Hematopoietic multipotent progenitor cell treated with erythropoietin and hydrocortisone succinate and interleukin-3 and kit ligand, for 4 days (in vitro differentiated cells): ENCODE results near the gene WNT9A.
"Not testable (repeated sequence)": the region's sequence is repeated elsewhere in the genome, so short reads cannot be mapped to it uniquely, and the experiment has no call there.

ENCODE experiments used
- DNase-seq: peaks from one replicate; pipeline ENCODE4 v3.0.0-alpha.2; 2015

The WNT9A gene

DNA sequence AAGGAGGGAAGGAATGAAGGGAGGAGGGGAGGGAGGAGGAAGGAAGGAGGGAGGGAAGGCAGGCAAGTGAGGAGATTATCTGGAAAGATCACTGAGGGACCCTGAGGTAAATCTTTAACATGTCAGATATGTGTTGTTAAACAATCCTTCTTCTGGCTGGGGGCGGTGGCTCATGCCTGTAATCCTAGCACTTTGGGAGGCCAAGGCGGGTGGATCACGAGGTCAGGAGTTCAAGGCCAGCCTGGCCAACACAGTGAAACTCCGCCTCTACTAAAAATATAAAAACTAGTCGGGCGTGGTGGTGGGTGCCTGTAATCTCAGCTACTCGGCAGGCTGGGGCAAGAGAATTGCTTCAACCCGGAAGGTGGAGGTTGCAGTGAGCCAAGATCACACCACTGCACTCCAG, 37.8 kb downstream of the WNT9A start:
- not testable (repeated sequence) for DNase-seq

DNA sequence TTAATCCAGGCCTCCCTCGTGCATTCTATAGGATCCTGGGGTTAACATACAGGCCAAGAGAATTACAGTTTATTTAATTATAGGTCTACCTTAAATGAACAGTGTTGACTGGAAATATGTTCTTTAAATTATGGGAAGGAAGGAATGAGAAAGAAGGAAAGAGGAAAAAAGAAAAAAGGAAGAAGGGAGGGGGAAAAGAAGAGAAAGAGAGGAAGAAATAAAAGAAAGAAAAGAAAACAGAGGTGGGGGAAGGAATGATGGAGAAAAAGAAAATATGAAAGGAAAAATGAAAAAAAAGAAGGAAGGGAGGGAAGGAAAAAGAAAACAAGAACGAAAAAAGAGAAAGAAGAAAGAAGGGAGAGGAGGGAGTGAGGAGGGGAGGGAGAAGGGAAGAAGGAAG, 38.5 kb downstream of the WNT9A start:
- no peak for DNase-seq

DNA sequence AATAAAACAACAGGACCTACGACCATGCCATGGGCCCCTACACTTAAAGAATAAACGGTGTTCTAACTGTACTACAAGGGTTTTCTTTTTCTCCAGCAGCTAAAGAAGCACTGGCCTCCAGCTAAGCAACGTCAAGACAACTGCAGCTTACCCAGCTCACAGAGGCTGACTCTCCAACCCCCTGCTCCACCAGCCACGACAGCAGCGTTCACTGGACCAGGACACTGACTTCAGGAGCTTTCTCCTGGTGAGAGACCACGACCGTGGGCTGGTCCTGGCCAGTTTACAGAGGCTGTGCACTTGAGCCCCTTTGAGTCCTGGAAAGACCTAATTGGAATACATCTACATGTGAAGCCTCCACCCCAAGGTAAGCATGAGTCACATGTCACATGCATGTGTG, 39.4 kb downstream of the WNT9A start:
- no peak for DNase-seq

DNA sequence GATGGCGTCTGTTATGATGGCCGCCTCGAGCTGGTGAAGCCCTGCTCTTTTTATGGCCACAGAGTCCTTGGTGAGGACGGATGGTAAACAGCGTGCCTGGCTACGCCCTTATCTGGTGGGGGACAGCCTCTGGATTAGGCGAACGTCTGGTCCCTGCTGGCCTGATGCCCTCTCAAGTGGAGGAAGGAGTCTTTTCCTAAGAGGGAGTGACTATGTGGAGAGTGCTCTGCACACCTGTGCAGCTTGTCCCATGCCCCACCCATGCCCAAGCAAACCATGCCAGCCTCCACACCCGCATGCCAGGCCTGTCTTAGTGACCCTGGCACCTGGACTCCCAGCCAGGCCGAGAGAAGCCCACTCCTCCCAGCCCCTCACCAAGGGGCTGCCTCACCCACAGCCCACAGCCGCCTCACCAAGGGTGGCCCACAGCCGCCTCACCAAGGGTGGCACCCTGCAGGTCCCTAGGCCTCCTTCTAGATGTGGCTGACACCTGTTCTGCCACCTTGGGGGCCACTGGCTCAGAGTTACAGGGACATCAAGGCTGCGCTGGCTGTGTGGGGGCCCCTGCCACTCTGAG, 40.2 kb downstream of the WNT9A start:
- no peak for DNase-seq

DNA sequence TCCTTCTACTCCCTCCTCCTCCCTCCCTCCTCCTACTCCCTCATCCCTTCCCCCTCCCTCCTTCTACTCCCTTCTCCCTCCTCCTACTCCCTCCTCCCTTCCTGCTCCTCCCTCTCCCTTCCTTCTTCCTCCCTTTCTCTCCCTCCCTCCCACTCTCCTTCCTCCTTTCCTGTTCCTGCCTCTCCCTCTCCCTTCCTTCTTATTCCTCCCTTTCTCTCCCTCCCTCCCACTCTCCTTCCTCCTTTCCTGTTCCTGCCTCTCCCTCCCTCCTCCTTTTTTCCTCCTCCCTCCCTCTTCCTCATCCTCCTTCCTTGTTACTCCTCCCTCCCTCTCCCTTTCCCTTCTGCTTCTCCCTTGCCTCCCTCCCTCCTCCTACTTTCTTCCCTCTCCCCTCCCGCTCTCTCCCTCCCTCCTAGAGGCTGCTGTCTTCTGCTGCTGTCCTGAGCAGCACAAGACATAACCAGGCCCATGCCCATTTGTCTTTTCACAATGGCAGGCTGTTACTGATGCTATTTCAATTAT, 41.1 kb downstream of the WNT9A start:
- DNase-seq: no peak

DNA sequence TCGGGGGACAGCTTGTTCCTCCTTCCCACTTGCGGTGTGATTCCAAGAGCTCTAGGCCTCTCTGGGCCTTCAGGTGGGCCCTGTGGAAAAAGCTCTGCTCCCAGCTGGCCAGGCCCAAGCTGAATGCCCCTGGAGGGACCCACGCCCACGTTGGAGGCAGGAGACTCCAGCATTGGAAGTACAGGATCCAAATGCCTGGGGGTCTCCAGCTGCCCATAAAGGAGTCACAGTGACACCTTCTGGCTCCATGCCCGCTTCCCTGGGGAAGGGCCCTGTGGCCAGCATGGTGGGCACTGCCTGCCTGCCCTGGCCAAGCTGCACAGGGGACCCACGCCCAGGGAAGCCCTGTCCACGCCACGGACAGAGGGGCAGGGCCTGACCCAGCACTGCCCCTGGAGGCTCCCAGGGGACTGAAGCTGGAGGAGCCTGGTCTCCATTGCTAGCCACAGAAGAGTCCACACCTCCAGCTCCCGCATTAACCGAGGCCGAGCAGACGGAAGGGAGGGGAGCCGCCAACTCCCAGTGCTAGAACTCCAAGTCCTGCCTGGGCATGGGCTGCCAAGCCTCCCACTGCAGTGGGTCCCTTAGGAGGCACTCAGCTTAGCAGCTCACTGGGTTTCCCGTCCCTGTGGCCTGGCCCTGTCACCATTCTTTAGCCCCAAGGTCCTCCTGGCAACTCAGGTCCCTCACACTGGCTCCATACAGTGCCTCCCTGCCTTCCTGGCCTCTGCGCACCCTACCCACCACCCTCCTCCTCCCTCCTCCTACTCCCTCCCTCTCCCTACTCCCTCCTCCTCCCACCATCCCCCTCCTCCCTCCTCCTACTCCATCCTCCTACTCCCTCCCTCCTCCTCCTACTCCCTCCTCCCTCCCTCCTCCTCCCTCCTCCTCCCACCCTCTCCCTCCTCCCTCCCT, 41.9 kb downstream of the WNT9A start:
- DNase-seq: no peak

DNA sequence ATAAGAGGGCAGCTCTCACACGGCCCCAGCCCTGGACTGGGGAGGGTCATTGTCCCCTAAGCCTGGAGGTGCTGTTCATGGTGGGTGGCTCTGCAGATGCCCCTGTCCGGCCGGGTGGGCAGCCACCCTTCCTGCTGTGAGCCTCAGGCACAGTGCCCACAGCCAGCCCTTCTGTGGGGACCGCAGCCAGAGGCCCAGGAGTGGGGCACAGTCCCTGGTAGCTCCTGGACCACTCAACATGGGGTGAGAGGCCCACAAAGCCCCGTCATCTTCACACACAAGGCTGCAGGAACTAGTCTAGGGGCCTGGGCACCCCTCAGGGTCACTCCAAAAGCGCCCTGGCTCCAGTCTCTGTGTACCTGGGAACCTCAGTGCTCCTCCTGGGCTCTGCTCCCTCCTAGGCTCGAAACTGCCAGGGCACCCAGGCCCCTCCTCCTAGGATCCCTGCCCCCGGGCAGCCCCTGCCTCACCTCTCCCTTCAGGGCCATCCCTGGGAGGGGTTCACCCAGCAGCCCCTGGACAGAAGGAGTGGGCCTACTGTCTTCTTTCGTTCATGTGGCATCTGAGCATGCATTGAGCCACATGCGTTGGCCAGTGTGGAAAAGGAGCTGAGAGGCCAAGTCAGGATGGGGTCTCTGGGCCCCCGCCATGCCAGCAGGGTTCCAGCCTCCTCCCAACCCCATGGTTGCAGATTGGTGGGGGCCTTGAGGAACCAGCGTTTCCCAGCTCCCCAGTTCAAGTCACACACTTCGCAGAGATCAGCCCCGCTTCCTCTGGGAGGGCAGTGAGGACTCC, 43.0 kb downstream of the WNT9A start:
- DNase-seq: no peak

DNA sequence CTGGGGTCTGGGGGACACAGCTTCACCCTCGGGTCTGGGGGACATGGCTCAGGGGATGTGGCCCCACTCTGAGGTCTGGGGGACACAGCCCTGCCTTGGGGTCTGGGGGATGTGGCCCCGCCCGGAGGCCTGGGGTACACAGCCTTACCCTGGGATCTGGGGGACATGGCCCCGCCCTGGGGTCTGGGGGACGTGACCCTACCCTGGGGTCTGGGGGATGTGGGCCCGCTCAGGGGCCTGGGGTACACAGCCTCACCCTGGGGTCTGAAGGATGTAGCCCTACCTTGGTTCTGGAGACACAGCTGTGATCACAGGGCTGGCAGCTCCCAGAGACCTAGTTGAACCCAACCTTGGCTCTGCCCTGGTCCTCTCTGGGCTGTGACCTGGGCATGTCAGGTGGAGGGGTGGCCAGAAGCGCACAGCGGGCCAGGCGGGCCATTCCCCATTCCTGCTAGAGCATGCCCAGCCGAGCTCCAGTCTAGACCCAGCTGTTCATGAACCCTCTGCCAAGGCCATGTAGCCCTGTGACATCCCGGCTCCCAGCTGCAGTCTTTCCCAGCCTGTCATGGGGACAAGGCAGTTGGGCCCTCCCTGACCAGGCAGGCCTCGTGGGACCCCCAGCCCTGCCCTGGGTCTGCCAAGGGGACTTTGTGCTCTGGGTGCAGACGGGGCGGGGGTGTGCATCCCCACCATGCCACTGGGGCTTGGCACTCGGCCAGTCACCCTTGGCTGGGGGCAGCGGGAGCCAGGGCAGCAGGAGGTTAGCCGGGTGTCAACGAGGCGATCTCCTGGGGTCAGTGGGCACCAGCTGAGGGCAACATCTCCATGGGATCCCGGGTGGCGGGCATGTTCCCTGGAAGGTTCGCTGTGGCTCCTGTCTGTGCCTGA, 43.9 kb downstream of the WNT9A start:
- DNase-seq: no peak

DNA sequence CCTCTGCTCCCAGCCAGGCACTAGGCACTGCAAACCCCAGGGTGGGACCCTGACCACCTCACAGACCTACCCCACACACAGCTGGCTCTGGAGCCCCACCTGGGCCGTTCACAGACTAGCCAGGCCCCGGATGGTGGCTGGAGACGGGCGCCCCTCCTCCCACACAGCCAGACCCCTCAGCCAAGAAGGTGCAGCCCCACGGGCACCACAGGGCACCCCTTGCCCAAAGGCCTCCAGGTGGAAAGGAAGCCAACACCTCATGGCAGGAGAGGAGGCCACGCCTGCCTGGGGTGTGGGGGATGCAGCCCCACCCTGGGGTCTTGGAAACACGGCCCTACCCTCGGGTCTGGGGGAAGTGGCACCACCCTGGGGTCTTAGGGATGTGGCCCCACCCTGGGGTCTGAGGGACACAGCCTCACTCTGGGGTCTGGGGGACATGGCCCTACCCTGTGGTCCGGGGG, 44.6 kb downstream of the WNT9A start:
- DNase-seq: no peak

DNA sequence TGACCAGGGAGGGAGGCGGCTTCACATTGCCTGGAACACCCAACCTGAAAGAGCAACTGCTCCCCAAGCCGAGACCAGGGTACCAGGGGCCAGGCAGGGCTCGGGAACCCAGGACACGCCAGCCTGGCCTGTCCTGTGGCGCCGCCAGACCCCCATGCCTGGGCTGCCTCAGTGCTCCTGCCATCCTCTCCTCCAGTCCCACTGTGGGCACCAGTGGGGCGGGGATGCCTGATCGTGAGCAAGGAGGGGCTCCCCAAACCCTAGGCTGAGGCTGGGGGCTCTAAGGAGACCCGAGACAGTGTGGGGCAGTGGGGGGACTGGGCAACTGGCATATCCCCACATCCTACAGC, 45.1 kb downstream of the WNT9A start:
- no peak for DNase-seq

DNA sequence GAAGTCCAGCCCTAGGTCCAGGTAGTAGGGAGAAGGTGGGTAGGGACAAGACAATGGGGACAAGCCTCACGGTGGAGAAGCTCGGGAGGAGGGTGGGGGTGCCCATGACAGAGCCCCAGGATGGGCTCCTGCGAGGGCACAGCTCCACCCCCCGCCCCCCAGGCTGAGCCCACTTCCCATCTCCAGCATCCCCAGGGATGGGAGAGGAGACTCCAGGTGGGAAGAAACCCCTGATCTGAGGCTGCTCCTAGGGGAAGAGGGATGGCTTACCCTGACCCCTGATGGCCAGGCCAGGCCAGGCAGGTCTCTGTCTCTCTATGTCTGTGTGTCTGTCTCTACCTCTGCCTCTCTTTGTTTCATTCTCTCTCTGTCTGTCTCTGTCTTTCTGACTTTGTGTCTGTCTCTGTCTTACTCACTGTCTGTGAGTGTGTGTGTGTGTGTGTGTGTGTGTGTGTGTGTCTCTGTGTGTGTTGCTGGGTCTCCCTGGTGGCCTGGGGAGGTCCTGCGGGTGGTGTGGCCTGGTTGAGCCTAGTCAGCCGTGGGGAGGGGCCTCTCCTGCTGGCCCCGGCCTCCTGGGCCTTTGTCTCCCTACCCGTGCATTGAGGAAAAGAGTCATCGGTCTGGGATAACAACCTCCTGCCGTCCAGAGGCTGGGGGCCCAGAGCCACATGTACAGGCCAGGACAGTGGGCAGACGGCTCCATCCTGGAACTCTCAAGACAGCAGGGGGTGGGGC, 45.7 kb downstream of the WNT9A start:
- DNase-seq: peak; percentile 56

DNA sequence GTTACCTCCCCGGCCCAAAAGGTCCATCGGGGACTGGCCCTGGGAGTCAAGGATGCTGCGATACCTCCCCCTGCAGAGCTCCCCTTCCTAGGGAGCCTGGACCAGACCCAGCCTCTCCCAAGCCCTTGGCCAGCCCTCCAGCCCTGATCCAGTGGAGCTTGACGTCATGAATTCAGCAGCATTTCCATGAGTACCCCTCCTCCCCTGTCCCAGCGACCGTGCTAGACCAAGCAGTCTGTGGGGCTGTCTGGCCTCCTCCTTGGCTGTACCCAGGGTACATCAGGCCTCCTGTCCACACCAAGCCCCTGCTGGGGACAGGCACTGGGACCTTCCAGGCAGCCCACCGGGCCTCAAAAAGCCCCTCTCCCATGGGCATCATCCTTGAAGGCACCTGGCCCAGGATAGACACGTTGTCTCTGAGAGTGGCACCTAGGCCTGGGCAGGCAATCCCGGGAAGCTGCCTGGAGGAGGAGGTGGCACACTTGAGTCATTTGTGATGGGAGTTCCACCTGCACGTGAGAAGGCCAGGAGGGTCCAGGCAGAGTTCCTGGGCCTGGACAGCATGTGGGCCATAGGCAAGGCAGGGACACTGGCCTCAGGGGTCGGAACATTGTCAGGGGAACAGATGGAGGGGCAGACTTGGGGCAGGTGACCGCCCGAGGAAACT, 46.4 kb downstream of the WNT9A start:
- no peak for DNase-seq

DNA sequence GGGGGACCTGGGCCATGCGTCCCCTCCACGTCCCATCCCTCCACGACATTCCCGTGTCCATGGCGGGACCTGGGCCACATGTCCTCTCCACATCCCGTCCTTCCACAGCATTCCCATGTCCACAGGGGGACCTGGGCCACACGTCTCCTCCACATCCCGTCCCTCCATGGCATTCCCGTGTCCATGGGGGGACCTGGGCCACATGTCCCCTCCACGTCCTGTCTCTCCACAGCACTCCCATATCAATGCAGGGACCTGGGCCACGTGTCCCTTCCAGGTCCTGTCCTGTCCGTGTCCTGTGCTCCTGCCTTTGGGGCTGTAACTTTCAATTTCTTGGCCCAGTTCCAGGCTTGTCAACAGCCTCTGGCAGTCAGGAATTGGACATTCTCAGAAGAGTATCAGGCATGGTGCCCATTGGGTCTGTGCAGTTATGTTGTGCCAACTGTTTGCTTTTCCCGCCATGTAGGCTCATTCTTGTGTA, 47.1 kb downstream of the WNT9A start:
- DNase-seq: no peak

DNA sequence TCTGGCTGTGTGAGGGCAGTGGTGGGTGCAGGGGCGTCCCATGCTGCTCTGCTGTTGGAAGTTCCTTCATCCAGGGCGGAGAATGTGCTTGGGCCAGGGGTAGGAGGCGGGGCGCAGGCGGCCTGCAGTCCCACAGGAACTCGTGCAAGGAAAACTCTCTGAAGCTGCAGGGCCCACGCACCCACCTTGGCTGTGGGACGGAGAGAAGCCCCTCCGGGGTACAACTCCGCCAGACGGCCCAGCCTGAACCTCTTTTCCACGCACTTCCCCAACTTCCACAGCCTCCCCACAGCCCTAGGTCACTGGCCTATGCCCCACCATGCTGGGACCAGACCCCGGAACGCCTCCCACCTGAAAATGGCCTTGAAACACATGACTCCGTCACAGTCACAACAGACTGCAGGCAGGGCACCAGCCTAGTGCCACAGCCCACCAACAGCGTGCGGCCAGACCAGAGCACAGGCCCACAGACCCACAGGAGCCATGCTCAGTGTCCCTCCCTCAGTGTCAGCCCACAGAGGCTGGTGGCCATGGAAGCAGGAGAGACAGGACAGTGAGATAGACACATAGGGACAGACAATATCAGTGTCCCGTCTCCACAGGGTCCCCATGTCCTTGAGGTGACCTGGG, 47.8 kb downstream of the WNT9A start:
- no peak for DNase-seq

DNA sequence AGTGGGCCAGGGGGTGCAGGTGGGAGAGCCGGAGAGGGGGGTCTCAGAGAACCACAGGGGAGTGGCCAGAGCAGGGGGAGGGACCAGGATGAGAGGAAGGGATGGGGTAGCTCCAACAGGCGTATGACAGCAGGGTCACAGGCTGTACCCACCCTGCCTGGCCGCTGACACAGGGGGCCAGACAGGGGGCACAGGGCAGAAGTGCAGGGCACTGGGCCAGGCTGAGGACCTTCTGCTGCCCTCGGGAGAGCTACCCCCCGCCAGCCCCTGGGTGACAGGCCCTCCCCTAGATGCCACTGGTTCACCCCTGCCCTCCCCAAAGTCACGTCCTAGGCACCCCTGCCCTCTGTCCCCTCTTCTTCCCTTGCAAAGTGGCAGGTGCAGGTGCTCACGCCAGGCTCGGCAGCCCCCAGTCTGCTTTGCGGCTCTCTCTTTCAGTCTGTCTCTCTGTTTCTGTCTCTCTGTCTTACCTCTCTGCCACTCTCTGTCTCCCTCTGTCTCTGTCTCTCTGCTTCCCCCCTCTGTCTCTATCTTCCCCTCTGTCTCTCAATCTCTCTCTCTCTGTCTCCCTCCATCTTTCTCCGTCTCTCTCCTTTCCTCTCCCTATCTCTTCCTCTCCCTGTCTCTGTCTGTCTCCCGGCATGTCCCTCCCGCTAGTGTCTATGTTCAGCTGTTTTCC, 48.5 kb downstream of the WNT9A start:
- no peak for DNase-seq

DNA sequence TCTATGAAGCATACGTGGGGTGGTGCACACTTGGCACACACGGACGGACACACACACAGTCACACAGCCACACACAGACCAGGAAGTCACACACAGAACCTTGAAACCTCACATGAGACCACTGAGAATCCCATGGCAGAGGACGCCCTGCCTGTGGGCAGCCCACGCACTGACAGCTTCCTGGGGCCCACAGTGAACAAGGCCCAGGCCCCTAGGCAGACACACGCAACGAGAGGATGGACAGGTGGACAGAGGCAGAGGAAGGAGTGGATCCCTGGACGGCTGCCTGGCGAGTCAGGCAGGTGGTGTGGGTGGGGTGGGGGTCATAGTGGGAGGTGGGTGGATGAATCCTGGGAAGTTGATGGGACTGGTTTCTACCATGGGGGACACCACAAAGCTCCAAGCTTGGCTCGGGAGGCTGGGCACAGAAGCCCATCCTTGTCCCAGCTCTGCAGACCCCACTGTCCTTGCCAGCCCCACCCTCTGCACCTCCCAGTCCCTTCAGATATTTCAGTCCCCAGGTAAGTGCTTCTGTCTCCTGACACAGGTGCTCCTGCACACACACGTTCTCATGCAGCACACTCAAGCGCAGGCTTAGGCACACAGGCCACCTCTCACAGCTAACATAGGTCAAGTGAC, 49.1 kb downstream of the WNT9A start:
- DNase-seq: no peak

DNA sequence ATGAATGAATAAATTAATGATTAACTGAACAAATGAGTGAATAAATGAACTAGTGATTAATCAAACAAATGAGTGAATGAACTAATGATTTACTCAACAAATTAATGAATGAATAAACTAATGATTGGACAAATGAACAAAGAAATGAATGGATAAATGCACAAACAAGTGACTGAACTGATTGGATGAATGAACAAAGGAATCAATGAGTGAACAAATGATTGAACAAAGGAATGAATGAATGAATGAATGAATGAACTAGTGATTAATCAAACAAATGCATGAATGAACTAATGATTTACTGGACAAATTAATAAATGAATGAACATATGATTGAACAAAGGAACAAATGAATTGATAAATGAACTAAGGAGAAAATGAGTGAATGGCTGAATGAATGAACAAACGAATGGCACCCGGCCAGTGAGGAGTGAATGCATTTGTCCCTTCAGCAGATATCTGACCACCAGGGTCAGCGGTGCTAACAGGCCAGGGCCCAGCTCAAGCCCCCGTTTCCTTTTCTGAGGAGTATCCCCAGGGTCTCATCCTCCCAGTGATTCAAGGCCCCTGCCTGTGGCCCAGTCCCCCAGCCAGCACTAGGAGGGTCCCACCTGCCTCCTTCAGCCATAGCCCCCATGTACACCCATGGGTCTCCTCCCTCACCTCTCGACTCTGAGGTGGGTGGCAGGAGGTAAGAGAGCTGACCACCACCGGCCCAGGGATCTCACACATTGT, 49.9 kb downstream of the WNT9A start:
- no peak for DNase-seq
